NB4 (cell line): Measurements from ENCODE around the gene MPHOSPH9.

Source experiments
- CTCF ChIP-seq: IDR thresholded peaks from one replicate; pipeline ENCODE4 v1.5.1; 2012; ENCODE audit warnings: low read depth, low read length
- MAX ChIP-seq: IDR thresholded peaks from 2 replicates; pipeline ENCODE4 v1.6.1; 2011; ENCODE audit warnings: low read depth, low read length
- MYC ChIP-seq: IDR thresholded peaks from 2 replicates; pipeline ENCODE4 v1.6.1; 2011; ENCODE audit warnings: low read depth, low read length

GRCh38 chr12:123139926-123140675, 92.8 kb downstream of the MPHOSPH9 start:
- no peak for TF ChIP-seq MAX
- no peak for TF ChIP-seq CTCF
- no peak for TF ChIP-seq MYC
